Fibroblast of the aortic adventitia (primary cell): ENCODE measurements around the gene CDH23. TPM values are rescaled to one million over a fixed set of nuclear protein-coding genes. Genes with fewer than 3 reads are reported as not detected.

Experiments
- DNase-seq: peaks from one replicate; pipeline ENCODE4 v3.0.0-alpha.2; 2010; ENCODE audit warnings: low read depth
- H3K4me3 ChIP-seq: 2 replicates; pipeline ENCODE4 v1.5.1; 2011; ENCODE audit warnings: low read depth, mild to moderate bottlenecking, control low read depth, low read length, moderate library complexity
- CTCF ChIP-seq: IDR thresholded peaks from 2 replicates; pipeline ENCODE4 v1.5.1; 2011; ENCODE audit warnings: mild to moderate bottlenecking, low read length, control low read depth, inconsistent platforms; ENCODE audit not compliant: insufficient read depth
- total RNA-seq: library from RNA; depleted of rRNA; stranded (reverse); fragments of >200 nt; gene quantifications from 2 replicates; pipeline ENCODE4 v1.2.3, GENCODE V29; 2012; ENCODE audit warnings: low replicate concordance

Gene CDH23
- total RNA-seq, 1 donor, result 0.27 TPM

GRCh38 chr10:71631007-71631861 lies 234.5 kb downstream of the CDH23 start:
- DNase-seq, result no peak
- no peak overlapping the region for H3K4me3 ChIP-seq
- TF ChIP-seq CTCF, result no peak

- no peak for DNase-seq
- TF ChIP-seq CTCF, result no peak
These were observed 235.6 kb downstream of the CDH23 start for GRCh38 chr10:71632200-71632820.

GRCh38 chr10:71632896-71633600 lies 236.3 kb downstream of the CDH23 start:
- DNase-seq, result no peak
- no peak for TF ChIP-seq CTCF
- H3K4me3 ChIP-seq, result no peak overlapping the region

More at GRCh38 chr10:71632200-71632820, 235.6 kb downstream of the CDH23 start:
- H3K4me3 ChIP-seq, result no peak overlapping the region

- no peak for DNase-seq
- no peak for TF ChIP-seq CTCF
- no peak overlapping the region for H3K4me3 ChIP-seq
These were observed 237.2 kb downstream of the CDH23 start for GRCh38 chr10:71633920-71634319.

GRCh38 chr10:71634531-71635164 lies 237.9 kb downstream of the CDH23 start:
- no peak for TF ChIP-seq CTCF
- no peak overlapping the region for H3K4me3 ChIP-seq
- no peak for DNase-seq

GRCh38 chr10:71635251-71635866 lies 238.6 kb downstream of the CDH23 start:
- DNase-seq, result no peak
- no peak overlapping the region for H3K4me3 ChIP-seq
- TF ChIP-seq CTCF, result no peak
